GM12892 (cell line): ENCODE results near the gene ZNF710.
"Not testable (repeated sequence)": the region's sequence is repeated elsewhere in the genome, so short reads cannot be mapped to it uniquely, and the experiment has no call there.

Source experiments
- DNase-seq: peaks from one replicate; pipeline ENCODE4 v3.0.0; 2011; ENCODE audit not compliant: insufficient read length
- FAIRE-seq: peaks from 2 replicates; lab custom pipeline; 2011; peaks lifted over from hg19 to GRCh38; lab: Jason Lieb, UNC
- POLR2A ChIP-seq: IDR thresholded peaks from 2 replicates; pipeline ENCODE4 v1.6.1; 2011; ENCODE audit warnings: low read depth, low read length, control low read depth
- POLR2AphosphoS5 ChIP-seq: IDR thresholded peaks from 2 replicates; pipeline ENCODE4 v1.6.1; 2011; ENCODE audit warnings: low read depth, low read length, control low read depth
- TAF1 ChIP-seq: IDR thresholded peaks from 2 replicates; pipeline ENCODE4 v1.6.1; 2011; ENCODE audit warnings: low read depth, mild to moderate bottlenecking, control low read depth, low read length, borderline replicate concordance

ZNF710 gene

DNA sequence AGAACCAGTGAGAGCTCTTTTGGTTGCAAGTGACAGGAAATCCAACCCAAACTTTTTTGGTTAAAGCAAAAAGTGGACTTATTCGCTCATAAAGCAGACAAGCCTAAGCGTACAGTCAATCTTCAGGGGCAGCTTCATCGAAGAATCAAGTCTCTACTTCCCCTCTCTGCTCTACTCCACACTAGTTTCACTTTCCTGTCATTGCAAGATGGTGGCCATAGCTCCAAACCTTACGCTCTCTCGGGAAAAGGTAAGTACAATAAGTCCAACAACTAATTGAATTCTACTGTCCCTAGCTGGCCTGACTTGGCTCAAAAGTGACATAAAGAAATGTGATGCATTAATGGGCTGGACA, 24.9 kb upstream of the ZNF710 start:
- DNase-seq (no peak), FAIRE-seq (no peak)
- no peak for TF ChIP-seq TAF1
- no peak for TF ChIP-seq POLR2AphosphoS5
- TF ChIP-seq POLR2A = no peak

GRCh38 chr15:89977836-89978235, 23.3 kb upstream of the ZNF710 start:
- not testable (repeated sequence) for DNase-seq, FAIRE-seq

- DNase-seq = no peak
- FAIRE-seq = no peak
- TF ChIP-seq POLR2AphosphoS5 (no peak), TAF1 (no peak), POLR2A (no peak)
Observed at GRCh38 chr15:89978914-89979313, 22.2 kb upstream of the ZNF710 start.

DNA sequence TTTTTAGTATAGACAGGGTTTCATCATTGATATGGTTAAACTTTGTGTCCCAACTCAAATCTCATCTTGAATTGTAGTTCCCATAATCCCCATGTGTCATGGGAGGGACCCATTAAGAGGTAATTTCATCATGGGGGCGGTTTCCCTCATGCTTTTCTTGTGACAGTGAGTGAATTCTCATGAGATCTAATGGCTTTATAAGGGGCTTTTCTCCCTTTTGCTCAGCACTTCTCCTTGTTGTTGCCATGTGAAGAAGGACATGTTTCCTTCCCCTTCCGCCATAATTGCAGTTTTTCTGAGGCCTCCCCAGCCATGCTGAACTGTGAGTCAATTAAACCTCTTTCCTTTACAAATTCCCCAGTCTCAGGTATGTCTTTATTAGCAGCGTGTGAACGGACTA, 20.2 kb upstream of the ZNF710 start:
- DNase-seq (no peak), FAIRE-seq (no peak)
- no peak for TF ChIP-seq POLR2AphosphoS5
- no peak for TF ChIP-seq POLR2A
- TF ChIP-seq TAF1 = no peak

GRCh38 chr15:89982315-89983055, 18.6 kb upstream of the ZNF710 start:
- FAIRE-seq (no peak), DNase-seq (no peak)
- no peak for TF ChIP-seq POLR2A
- TF ChIP-seq TAF1 = no peak
- TF ChIP-seq POLR2AphosphoS5 = no peak

- TF ChIP-seq TAF1 = no peak
- no peak for TF ChIP-seq POLR2AphosphoS5
- DNase-seq (no peak), FAIRE-seq (no peak)
Observed at GRCh38 chr15:89984001-89984400, 17.1 kb upstream of the ZNF710 start.

GRCh38 chr15:89984421-89985010, 16.6 kb upstream of the ZNF710 start:
- FAIRE-seq (no peak), DNase-seq (no peak)
- TF ChIP-seq TAF1 (no peak), POLR2AphosphoS5 (no peak), POLR2A (no peak)

DNA sequence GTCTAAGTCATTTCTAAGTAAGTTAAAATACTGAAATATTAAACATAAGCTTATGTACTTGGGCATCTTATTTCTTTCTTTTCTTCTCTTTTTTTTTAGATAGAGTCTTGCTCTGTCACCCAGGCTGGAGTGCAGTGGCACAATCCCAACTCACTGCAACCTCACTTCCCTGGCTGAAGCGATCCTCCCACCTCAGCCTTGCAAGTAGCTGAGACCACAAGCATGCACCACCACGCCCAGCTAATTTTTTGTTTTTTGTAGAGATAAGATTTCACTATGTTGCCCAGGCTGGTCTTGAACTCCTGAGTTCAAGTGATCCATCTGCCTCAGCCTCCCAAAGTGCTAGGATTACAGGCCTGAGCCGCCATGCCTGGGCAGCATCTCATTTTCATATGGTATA, 16.0 kb upstream of the ZNF710 start:
- no peak for TF ChIP-seq POLR2A
- no peak for TF ChIP-seq POLR2AphosphoS5
- no peak for TF ChIP-seq TAF1
- DNase-seq = no peak
- no peak for FAIRE-seq

GRCh38 chr15:89991312-89991711, 9.8 kb upstream of the ZNF710 start:
- FAIRE-seq (no peak), DNase-seq (no peak)
- TF ChIP-seq POLR2AphosphoS5 (no peak), POLR2A (no peak), TAF1 (no peak)

DNA sequence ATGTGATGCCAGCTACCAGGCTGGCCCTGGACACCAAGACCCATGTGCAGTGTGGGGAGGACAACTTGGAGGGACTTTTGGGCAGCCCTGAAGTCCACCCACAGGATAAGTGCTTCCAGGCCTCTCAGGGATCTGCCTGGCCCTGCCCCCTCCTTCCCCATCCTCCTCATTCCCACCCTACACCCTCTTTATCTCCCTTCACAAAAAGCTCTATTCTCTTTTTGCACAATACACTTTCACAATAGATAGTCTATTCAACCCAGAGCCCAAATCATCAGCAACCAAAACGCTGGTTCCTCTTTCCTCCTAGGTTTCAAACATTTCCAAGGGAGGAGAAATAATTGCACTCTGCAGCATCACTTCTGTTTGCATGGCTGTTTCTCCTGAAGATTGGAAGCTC, 7.8 kb upstream of the ZNF710 start:
- no peak for FAIRE-seq
- no peak for TF ChIP-seq POLR2AphosphoS5
- TF ChIP-seq POLR2A = no peak
- no peak for TF ChIP-seq TAF1
- DNase-seq = no peak

- FAIRE-seq (no peak), DNase-seq (no peak)
- no peak for TF ChIP-seq TAF1
- TF ChIP-seq POLR2A = no peak
- TF ChIP-seq POLR2AphosphoS5 = no peak
Observed at GRCh38 chr15:89997079-89997478, 4.0 kb upstream of the ZNF710 start.

- TF ChIP-seq TAF1 (no peak), POLR2AphosphoS5 (no peak), POLR2A (no peak)
- DNase-seq (no peak), FAIRE-seq (no peak)
Observed at GRCh38 chr15:89998141-89998661, 2.9 kb upstream of the ZNF710 start.

GRCh38 chr15:89998923-89999675, 2.0 kb upstream of the ZNF710 start:
- FAIRE-seq (no peak), DNase-seq (no peak)
- TF ChIP-seq TAF1 = no peak
- TF ChIP-seq POLR2A = no peak
- TF ChIP-seq POLR2AphosphoS5 = no peak
